NCI-H345 treated with DMSO at 0.1 percent for 48 hours (cell line): ENCODE measurements around the gene PAGE2B.
"Not testable (repeated sequence)": the region's sequence is repeated elsewhere in the genome, so short reads cannot be mapped to it uniquely, and the experiment has no call there.

Experiments
- DNase-seq: peaks from one replicate; lab custom pipeline; 2025; ENCODE audit not compliant: unreplicated experiment; lab: John Stamatoyannopoulos, UW

PAGE2B gene

DNA sequence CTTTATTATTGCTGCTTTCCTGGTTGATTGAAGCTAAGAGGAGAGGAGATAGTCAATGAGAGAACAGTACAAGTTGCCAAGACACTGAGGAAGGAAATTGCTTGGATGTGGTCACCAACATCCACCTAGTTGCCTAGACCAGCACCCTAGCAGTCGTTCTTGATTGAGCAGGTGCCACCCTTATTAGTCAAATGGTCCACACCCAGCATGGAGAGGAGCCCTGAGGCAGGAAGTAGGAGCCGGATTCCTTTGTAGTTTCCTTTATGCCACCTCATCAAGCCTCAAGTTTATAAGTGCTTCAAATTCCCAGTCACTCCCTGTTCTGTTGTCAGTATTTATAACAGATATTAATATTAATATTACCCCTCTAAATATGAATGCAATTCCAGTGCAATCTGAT lies 33.1 kb downstream of the PAGE2B start:
- no peak for DNase-seq

DNA sequence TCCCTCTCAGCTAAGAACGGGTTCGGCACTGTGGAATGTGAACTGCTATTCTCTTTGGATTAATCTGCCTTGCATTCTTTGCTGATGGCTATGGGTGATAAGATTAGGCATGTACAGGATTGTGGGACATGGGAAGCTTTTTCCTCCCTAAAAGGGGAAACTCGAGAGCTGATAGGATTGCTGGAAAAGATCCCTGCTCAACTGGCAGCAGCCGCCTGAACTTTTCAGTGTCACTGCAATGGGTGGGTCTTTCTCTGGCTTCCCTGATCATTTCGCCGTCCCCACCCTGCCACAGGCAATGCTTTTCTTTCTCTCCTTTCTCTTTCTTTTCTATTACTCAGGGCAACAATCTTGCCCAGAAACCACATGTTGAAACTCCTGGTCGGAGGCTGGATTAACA lies 34.5 kb downstream of the PAGE2B start:
- no peak for DNase-seq

DNA sequence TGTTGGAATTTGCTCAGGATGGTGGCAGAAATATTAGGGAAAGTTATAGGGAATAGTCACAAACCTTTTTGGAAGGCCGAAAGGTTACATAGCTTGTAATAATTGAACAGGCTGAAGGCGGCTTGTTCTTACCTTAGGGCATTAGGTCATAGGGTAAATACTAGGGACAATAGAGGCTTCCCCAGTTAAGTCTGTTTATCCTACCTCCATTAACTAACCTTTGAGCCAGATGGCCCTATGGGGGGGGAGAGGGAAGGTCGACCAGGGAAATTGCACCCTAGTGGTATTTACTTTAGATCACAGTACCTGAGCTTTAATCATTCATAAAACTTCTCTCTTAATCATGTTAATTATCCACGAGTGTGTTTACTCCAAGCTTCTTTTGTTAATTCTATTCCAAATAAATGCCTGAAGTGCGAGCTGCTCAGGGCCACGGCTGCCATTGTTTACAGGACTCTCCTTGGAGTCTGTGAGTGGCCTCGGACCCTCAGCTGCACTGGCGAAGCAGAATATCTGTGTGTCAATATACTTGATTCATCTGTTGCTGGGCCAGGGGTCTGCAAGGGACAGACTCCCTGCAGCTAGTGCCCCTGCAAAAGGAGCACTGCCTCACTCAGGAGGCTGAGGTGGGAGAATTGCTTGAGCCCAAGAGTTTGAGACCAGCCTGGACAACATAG lies 36.9 kb downstream of the PAGE2B start:
- DNase-seq = no peak

DNA sequence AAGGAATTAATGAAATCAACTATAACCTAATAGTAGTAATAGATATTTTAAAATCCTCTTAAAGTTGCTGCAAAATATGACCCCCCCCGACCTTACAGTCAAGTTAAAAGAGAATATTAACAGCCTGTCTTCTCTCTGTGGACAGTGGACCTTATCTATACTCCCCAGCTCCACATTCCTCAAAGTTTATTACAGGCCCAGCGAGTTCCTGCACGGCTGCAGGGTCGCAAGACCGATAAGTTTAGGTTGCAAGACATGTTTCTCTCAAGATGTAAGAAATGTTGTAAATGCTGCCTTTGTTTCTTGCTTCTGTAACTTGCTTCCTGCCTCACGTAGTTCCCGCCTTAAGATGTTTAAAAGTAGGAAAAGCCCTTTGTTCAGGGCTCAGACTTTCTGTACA lies 41.8 kb downstream of the PAGE2B start:
- DNase-seq = not testable (repeated sequence)

DNA sequence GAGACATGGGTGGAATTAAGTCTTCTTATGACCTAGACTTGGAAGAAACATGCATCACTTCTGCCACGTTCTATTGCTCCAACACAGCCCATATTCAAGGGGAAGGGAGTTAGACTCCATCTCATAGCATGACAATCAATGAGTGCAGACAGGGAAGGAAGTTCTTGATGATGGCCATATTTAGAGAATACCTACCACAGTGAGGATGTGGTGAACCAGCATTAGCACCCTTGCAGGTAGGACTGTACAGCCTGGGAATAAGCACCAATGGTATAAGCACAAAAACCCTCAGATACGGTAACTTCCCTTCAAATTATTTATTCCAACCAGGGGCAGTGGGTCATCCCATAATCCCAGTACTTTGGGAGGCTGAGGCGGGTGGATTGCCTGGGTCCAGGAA lies 43.7 kb downstream of the PAGE2B start:
- DNase-seq = no peak

DNA sequence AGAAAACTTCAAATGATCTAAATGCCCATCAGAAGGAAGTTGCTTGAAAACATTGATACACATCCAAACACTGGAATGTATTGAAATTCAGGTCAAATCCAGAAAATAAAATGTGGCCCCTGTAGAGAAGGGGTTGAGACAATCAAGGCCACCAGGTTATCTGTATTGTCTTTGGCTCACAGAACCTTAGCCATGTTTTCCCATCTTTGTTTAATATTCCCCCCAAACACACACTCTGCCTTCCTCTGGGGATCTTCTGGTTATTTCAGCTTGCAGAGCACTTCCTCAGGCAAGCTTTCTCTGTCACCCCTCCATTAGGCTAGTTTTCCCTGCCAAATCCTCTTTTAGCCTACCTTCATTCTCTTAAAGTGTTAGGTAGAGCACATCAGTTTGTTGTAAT lies 44.4 kb downstream of the PAGE2B start:
- no peak for DNase-seq

DNA sequence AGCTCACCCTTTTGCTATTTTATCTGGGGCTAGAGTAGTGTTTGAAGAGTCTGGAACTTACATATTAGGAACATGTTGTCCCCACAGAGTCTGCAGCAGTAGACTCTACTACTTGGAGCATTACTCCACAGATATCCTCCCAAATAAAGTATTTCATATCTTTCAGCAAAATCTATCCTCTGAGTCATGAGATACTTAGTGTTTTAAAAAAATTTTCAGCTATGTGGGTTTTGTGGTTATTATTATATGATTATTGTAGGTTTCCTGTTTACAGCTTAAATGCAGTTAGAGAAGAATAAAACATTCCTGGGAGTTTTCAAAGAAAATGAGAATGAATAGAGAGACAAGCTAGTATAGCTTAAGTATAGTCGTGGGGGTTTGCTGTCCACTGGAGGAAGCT lies 44.9 kb downstream of the PAGE2B start:
- DNase-seq = no peak

DNA sequence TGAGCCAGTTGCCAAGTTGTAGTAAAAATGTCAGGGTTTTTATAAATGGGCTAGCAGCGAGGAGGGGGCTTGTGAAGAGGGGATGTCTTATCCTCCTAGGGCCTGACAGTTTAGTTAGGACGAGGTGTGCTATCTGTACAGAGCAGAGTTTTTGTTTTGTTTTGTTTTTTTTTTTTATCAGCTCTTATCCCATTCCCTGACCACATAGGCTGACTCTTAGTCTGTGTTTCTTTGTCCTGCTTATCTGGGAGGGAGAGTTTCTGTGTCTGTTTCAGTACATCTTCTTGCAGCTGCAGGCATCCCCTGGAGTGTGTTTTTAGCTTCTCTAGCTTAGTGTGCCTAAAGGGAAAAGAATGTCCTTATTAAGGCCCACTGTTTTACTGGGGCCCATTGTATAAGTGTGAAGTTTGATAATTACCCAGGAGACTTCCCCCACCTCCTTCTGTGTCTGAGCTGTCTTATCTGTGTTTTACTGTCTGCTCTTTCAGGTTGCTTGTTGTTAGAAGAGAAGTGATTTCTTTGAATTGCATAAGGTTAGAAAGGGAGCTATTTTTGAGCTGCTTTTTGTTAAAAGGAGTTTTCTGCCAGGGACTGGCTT lies 46.0 kb downstream of the PAGE2B start:
- no peak for DNase-seq

DNA sequence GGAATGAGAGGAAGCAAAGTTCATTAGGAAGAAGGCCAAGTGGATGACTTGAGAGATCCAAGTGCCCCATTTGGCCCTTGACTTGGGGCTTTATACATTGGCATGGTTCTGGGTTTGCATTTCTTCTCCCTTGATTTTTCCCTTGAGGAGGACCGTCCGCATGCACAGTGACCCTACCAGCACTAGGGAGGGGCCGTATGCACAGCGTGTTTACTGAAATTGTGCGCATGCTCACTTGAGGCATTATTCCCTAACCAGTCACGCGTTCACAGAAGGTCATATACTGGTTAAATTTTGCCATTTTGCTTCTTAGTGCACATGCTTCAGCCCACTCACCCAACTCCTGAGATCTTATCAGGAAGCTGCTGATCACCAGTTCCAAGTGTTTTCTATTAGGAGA lies 49.1 kb downstream of the PAGE2B start:
- DNase-seq = no peak

DNA sequence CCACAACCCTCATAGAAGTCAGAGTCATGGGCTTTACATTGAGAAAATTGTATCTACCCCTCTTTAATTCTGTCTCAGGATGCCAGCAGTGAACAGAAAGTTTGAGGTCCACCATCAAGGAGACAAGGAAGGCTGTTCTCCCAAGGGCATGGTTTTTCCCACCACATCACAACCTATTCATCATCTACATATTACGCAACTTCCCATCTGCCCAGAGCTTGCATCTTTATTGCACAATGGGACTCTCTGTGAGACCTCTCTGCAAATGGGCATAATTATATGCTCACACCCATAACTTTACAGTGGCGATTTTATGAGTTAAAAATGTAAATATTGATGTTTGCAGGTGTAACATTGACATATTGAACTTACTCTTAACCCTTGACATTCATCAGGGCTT lies 52.9 kb downstream of the PAGE2B start:
- no peak for DNase-seq
